ENCODE results near the gene ZNF646.

Gene ZNF646, protein sequence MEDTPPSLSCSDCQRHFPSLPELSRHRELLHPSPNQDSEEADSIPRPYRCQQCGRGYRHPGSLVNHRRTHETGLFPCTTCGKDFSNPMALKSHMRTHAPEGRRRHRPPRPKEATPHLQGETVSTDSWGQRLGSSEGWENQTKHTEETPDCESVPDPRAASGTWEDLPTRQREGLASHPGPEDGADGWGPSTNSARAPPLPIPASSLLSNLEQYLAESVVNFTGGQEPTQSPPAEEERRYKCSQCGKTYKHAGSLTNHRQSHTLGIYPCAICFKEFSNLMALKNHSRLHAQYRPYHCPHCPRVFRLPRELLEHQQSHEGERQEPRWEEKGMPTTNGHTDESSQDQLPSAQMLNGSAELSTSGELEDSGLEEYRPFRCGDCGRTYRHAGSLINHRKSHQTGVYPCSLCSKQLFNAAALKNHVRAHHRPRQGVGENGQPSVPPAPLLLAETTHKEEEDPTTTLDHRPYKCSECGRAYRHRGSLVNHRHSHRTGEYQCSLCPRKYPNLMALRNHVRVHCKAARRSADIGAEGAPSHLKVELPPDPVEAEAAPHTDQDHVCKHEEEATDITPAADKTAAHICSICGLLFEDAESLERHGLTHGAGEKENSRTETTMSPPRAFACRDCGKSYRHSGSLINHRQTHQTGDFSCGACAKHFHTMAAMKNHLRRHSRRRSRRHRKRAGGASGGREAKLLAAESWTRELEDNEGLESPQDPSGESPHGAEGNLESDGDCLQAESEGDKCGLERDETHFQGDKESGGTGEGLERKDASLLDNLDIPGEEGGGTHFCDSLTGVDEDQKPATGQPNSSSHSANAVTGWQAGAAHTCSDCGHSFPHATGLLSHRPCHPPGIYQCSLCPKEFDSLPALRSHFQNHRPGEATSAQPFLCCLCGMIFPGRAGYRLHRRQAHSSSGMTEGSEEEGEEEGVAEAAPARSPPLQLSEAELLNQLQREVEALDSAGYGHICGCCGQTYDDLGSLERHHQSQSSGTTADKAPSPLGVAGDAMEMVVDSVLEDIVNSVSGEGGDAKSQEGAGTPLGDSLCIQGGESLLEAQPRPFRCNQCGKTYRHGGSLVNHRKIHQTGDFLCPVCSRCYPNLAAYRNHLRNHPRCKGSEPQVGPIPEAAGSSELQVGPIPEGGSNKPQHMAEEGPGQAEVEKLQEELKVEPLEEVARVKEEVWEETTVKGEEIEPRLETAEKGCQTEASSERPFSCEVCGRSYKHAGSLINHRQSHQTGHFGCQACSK (N-terminal part only)

DNA sequence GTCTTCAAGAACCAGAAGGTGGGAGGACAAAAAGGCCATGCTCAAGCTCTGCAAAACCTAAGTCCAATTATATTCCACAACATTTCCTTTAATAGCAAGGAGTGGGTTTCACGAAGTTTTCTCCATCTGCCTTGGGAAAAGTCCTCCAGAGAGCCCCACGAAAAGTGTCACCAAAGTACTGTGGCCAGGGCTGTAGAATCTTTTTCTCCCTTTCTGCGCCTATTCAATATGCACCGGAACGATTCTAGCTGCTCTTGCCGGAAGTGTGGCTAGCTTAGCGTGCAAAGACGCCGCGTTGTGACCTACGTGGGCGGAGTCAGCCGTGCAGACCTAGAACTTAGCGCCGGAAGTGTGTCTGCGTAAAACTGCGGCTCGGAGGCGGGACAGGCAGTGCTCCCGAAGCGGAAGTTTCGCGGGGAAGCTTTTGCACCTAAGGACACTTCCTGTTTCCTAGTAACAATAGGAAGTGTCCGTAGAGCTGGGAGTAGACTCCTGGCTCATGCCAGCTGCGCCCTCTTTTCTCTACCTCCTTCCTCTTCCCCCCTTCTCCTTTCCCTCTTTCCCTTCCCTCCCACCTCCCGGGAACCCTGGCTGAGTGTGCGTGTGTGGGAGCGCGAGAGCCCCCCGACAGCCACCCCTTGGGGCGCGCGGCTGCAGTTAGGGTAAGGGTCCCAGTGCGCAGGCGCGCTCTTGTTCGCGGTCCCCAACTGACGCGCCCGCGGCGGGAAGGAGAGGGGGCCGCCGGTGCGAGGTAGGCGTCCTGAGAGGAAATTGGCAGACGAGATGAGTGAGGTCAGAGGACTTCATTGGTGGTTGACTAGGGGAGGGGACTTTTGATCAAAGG is at the start of gene ZNF646, which contains the start of gene ZNF668:
TSS of gene ZNF646 (plus strand) at position 453 of the 844 bp plus-strand sequence. CDS start 1,903 bp downstream, outside the sequence.
TSS of gene ZNF668 (minus strand) at position 271 of the 844 bp plus-strand sequence. CDS start 9,781 bp downstream, outside the sequence.
- DNase-seq: peak; percentile 96 to 99

GRCh38 chr16:31025339-31025738 is 48.9 kb upstream of the ZNF646 start:
- no peak for DNase-seq

GRCh38 chr16:31029272-31029671 is 45.0 kb upstream of the ZNF646 start:
- DNase-seq: no peak

- no peak for DNase-seq
These were observed 42.9 kb upstream of the ZNF646 start for GRCh38 chr16:31031276-31031675.

- peak; percentile 96 to 97 for DNase-seq
These were observed 41.2 kb upstream of the ZNF646 start, which contains the start of gene STX4 for GRCh38 chr16:31032736-31033708. Gene STX4, plus strand, starts transcription at chr16:31033558. Its CDS starts 248 bp downstream, at chr16:31033806.

DNA sequence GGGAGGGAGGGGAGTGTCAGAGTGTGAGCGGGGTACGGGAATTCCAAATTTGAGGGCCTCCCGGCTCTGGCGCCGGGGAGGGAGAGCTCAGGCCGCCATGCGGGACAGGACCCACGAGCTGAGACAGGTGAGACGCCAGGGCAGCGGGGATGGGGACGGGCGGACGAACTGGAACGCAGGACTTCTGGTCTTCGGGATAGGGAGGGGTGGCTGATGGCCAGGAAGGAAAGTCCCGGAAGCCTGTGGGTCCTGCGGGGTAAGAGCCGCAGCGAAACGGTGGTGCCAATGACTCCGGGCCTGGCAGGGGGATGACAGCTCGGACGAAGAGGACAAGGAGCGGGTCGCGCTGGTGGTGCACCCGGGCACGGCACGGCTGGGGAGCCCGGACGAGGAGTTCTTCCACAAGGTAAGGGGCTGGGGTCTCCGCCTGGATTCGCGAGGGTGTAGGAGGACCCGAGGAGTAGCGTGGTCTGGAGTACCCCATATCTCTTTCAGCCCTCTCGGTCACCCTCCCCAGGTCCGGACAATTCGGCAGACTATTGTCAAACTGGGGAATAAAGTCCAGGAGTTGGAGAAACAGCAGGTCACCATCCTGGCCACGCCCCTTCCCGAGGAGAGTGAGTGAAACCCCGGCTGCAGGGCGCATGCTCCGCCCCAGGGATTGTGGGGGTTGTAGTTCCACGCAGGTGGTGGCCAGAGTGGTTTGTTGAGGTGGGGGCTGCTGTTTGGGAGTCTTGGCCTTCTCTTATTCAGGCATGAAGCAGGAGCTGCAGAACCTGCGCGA is 40.3 kb upstream of the ZNF646 start:
- peak; percentile 70 to 82 for DNase-seq

DNA sequence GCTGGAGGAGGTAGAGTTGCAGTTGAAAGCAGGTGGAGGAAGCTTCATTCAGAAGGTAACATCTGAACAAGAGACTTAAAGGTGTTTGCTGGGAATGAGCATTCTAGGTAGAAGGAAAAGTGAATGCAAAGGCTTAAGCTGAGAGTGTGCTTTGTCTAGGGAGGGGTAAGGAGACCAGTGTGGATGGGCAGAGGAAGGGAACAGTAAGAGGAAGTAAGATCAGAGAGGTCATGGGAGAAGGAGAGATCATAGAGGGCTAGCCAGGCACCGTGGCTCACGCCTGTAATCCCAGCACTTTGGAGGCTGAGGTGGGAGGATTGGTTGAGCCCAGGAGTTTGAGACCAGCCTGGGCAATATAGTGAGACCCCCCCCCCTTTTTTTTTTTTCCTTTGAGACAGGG is 37.5 kb upstream of the ZNF646 start:
- DNase-seq: no peak

- no peak for DNase-seq
These were observed 35.2 kb upstream of the ZNF646 start for GRCh38 chr16:31038993-31039392.

DNA sequence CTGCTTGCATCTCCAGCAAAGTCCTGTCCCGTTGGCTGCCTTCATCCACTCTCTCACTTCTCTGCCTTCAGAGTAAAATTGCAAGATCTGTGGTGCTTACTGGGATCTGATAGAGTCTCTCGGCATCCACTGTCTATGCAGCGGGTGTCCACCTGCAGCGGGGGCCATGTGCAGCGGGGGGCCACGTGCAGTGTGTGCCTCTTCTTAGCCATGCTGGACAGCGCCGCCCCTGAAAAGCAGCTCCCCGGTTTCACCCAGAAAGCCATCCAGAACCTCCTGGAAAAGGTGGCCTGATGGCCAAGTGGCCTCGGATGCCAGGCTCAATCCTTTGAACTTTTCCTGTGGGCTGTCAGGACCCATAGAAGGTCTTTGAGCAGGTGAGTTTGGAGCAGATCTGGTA is 31.4 kb upstream of the ZNF646 start:
- no peak for DNase-seq

DNA sequence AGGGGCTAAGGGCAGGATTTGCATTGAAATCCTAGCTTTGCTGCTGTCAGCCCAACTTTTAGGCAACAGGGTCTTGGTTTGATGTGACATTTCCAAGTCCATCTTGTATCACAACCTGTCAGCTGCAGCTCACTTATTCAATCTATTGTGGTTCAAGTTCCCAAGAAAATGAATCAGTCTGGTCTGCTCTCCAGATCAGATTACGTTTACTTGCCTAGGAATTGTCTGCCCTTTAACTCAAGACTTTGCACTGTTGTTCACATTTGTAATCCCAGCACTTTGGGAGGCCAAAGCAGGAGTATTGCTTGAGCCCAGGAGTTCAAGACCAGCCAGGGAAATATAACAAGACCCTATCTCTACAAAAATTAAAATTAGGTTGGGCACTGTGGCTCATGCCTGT is 30.9 kb upstream of the ZNF646 start:
- no peak for DNase-seq

DNA sequence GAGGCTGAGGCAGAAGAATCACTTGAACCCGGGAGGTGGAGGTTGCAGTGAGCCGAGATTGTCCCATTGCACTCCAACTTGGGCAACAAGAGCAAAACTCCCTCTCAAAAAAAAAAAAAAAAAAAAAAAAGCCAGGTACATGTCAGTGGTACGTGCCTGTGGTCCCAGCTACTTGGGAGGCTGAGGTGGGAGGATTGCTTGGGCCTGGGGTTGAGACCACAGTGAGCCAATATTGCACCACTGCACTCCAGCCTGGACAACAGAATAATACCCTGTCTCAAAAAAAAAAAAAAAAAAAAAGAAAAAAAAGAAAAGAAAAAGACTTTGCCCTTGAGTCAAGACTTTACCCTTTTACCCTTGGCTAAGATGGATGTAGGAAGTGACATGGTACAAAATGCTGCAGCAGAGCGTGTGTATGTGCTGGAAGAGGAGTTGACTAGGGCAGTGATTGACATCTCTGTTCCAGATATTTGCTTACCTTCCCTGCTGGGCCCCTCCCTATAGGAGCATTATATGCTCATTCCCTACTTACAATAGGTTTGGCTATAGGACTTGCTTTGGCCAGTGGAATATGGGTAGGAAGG is 30.2 kb upstream of the ZNF646 start:
- no peak for DNase-seq

DNA sequence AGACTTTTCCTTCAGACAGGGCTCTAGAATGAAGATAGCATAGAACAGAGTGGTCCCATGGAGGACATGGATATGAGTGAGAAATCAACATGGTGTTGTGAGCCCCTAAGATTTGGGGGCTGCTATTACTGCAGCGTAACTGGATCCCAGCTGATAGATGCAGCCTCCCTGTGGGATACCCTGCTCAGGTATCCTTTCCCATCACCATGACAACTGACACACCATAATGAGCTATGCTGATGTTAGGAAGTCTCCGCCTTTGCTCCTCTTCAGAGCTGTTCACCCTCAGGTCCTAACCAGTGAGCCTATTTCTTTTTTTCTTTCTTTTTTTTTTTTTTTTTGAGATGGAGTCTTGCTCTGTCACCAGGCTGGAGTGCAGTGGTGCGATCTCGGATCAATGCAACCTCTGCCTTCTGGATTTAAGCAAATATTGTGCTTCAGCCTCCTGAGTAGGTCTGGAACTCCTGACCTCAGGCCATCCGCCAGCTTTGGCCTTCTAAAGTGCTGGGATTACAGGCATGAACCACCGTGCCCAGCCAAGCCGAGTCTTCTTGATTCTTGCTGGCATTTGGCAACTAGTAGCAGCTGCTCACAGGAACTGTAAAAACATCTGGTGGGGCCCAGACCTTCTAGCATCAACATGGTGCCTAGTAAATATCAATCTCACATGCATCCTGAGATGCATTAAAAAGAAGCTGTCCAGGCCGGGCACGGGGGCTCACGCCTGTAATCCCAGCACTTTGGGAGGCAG is 23.8 kb upstream of the ZNF646 start:
- no peak for DNase-seq

- DNase-seq: no peak
These were observed 22.1 kb upstream of the ZNF646 start for GRCh38 chr16:31052114-31052513.

DNA sequence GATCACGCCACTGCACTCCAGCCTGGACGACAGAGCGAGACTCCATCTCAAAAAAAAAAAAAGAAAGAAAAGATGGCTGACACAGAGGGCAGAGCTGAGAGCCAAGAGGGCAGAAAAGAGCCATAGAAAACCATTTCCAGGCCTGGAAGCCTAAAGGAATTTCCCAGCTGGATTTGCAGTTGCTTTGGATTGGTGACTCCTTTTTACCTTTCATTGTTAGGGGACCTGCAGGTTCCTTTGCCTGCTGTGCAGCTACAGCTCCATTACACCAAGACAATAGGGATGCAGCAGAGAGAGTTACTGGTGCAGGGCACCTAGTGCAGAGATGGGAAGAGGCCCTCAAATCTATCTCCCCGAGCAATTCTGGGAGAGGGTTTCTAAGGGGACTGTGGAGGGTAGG is 18.6 kb upstream of the ZNF646 start:
- no peak for DNase-seq

DNA sequence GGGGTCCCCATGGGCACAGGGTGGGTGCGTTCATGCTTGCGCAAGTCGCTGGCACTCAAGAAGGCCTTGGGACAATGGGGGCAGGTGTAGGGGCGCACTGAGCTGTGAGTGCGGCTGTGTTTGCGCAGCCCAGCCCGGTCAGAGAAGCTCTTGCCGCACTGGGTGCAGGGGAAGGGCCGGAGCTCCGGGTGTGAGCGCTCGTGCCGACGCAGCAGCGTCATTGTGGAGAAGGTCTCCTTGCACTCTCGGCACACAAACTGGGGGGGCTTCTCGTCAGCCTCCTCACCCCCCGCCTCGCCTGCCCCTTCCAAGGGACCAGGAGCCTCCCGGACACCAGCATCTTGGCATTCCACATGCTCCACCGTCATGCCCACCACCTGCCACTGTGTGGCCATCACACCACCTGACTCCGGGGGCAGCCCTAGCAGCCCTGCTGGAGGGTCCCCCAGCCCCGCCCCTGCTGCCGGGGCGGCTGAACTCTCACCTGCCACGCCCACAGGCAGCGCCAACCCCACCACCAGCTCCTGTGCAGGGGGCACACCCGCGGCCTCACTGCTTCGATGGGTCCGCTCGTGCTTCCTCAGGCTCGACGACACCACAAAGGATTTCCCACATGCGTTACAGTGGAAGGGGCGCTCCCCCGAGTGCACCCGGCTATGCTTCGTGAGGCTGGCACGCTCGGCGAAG is 13.0 kb upstream of the ZNF646 start:
- no peak for DNase-seq

GRCh38 chr16:31061813-31062440 is 12.3 kb upstream of the ZNF646 start:
- DNase-seq: no peak

DNA sequence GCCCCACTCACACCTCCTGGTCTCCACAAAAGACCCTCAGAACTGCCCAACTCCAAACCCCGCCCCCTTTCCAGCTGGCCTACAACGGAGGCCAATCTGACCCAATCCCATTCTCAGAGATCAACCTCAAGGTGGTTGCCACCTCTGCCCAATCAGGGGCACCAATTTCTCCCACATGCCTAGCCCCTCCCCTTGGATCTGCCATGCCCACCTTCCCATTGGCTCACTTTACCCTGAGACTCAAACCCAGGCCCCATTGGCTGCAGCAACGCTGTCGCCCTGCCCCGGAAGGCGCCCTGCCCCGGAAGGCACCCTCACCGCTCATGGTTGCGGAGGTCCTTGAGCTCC is 10.8 kb upstream of the ZNF646 start:
- no peak for DNase-seq
